ENCODE measurements around the gene CALML6. TPM values are rescaled to one million over a fixed set of nuclear protein-coding genes. Genes with fewer than 3 reads are reported as not detected.

CALML6 gene
- total RNA-seq, 1 donor from 2014 or later: not detected

DNA sequence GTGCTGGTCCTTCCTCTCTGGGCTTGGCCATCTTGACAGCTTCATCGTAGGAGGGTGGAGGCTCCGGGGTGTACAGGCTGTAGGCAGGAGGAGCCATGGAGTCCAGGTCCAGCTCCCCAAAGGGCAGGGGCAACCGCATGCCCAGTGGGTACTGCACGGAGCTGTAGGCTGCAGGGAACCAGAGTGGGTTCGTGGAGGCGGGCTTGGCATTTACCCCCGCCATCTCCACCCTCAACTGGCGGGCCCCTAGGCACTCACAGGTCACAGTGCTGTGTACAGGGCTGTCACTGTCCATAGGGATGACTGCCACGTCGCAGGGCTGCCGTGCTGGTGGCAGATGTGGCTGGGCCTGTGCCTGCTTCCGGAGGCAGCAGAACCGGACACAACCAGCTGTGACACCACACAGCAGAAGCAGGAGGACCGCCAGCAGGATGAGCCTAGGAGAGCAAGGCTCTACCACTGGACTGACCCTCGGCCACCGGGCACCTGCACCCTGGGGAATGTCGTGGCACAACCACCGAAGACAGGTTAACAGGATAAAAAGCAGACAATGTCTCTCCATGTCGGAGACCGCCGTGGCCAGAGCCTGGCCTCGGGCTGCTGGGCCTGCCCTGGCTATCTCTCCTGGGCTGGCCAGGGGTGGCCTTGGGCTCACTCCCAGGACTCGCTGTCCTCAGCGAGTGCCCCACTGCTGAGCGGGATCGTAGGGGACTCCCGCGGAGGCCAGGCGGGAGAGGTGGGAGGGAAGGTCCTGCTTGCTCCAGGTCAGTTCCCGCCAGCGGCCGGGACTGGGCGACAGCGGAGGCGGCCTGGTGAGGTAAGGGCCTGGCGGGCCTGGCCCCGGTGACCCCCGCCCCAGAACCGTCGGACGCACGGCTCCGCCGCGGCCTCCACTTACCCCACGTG is 3.2 kb downstream of the CALML6 start:
- peaks cover 8% of the 10 kb centered on the region for H3F3A ChIP-seq (ENCODE audit: low read depth)
- H3K4me1 ChIP-seq: peaks cover 11% of the 10 kb centered on the region
- peak overlapping the region; percentile 84 for H2AFZ ChIP-seq (replicated peaks)
- H3K4me3 ChIP-seq: peak overlapping the region; percentile 62
- TF ChIP-seq EZH2 (IDR thresholded peaks at IDR 0.05) (no peak), EZH2phosphoT487 (IDR thresholded peaks at IDR 0.05) (no peak)
- TF ChIP-seq, protein P1, sequence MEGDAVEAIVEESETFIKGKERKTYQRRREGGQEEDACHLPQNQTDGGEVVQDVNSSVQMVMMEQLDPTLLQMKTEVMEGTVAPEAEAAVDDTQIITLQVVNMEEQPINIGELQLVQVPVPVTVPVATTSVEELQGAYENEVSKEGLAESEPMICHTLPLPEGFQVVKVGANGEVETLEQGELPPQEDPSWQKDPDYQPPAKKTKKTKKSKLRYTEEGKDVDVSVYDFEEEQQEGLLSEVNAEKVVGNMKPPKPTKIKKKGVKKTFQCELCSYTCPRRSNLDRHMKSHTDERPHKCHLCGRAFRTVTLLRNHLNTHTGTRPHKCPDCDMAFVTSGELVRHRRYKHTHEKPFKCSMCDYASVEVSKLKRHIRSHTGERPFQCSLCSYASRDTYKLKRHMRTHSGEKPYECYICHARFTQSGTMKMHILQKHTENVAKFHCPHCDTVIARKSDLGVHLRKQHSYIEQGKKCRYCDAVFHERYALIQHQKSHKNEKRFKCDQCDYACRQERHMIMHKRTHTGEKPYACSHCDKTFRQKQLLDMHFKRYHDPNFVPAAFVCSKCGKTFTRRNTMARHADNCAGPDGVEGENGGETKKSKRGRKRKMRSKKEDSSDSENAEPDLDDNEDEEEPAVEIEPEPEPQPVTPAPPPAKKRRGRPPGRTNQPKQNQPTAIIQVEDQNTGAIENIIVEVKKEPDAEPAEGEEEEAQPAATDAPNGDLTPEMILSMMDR (IDR thresholded peaks at IDR 0.05): no peak
- peak overlapping the region; percentile 74 for H3K4me2 ChIP-seq
- no peak for DNase-seq (ENCODE audit: low spot score)
- no peaks in the 10 kb centered on the region for H3K36me3 ChIP-seq
- H3K27me3 ChIP-seq: peaks cover 20% of the 10 kb centered on the region
- peak overlapping the region; percentile 77 for H3K4me3 Mint-ChIP-seq
- H3K9ac ChIP-seq: no peak overlapping the region
- H3K79me2 ChIP-seq (ENCODE audit: low read depth): no peaks in the 10 kb centered on the region
- peaks cover 8% of the 10 kb centered on the region for H3K27me3 Mint-ChIP-seq (ENCODE audit: insufficient read depth, low read depth)
- peaks cover 13% of the 10 kb centered on the region for H3K4me1 Mint-ChIP-seq
- no peaks in the 10 kb centered on the region for H3K9me3 ChIP-seq (ENCODE audit: low read depth)
- H3K27ac ChIP-seq: no peak overlapping the region
- no peak overlapping the region for H3K27ac Mint-ChIP-seq
- no peaks in the 10 kb centered on the region for H4K20me1 ChIP-seq (ENCODE audit: low read depth)
- H3K36me3 Mint-ChIP-seq: no peaks in the 10 kb centered on the region
- H3K9me3 Mint-ChIP-seq: no peaks in the 10 kb centered on the region

DNA sequence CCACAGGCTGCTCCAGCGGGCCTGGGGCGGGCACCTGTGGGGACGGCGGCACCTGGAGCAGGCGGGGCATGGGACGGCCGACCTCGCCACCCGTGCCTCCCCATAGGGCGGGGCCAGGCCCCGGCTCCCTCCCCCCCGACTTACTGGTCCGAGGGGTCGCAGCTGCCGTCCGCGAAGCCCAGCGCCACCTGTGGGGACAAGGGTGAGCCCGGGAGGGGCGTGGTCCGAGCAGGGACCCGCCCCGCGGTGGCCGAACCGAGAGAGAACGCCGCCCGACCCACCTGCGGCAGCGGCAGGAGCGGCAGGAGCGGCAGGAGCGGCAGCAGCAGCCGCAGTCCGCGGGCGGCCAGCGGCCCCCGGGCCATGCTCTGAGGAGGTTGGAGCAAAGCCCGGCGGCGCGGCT is 3.8 kb downstream of the CALML6 start, which contains the start of gene TMEM52:
Gene TMEM52, minus strand, starts transcription at position 379 of the 403 bp plus-strand sequence. Its CDS starts 14 bp downstream, at position 365.
- Mint-ChIP-seq H3K27me3 (ENCODE audit: insufficient read depth, low read depth) (peaks cover 8% of the 10 kb centered on the region), H3K4me3 (peak within 1 kb of the TSS; percentile 77), H3K4me1 (peaks cover 10% of the 10 kb centered on the region), H3K36me3 (no peaks in the 10 kb centered on the region), H3K27ac (no peak within 1 kb of the TSS), H3K9me3 (no peaks in the 10 kb centered on the region)
- H3K9ac ChIP-seq: no peak within 1 kb of the TSS
- peaks cover 11% of the 10 kb centered on the region for H3K4me1 ChIP-seq
- TF ChIP-seq, protein P1 (IDR thresholded peaks at IDR 0.05): peak; percentile 28
- TF ChIP-seq EZH2 (IDR thresholded peaks at IDR 0.05) (peak; percentile 32), EZH2phosphoT487 (IDR thresholded peaks at IDR 0.05) (no peak)
- no peak for DNase-seq (ENCODE audit: low spot score)
- peaks cover 20% of the 10 kb centered on the region for H3K27me3 ChIP-seq
- peak within 1 kb of the TSS; percentile 84 for H2AFZ ChIP-seq (replicated peaks)
- no peaks in the 10 kb centered on the region for H4K20me1 ChIP-seq (ENCODE audit: low read depth)
- H3F3A ChIP-seq (ENCODE audit: low read depth): peaks cover 8% of the 10 kb centered on the region
- peak within 1 kb of the TSS; percentile 62 for H3K4me3 ChIP-seq
- no peak within 1 kb of the TSS for H3K27ac ChIP-seq
- H3K4me2 ChIP-seq: peak within 1 kb of the TSS; percentile 74
- H3K9me3 ChIP-seq (ENCODE audit: low read depth): no peaks in the 10 kb centered on the region
- H3K79me2 ChIP-seq (ENCODE audit: low read depth): no peaks in the 10 kb centered on the region
- H3K36me3 ChIP-seq: no peaks in the 10 kb centered on the region

DNA sequence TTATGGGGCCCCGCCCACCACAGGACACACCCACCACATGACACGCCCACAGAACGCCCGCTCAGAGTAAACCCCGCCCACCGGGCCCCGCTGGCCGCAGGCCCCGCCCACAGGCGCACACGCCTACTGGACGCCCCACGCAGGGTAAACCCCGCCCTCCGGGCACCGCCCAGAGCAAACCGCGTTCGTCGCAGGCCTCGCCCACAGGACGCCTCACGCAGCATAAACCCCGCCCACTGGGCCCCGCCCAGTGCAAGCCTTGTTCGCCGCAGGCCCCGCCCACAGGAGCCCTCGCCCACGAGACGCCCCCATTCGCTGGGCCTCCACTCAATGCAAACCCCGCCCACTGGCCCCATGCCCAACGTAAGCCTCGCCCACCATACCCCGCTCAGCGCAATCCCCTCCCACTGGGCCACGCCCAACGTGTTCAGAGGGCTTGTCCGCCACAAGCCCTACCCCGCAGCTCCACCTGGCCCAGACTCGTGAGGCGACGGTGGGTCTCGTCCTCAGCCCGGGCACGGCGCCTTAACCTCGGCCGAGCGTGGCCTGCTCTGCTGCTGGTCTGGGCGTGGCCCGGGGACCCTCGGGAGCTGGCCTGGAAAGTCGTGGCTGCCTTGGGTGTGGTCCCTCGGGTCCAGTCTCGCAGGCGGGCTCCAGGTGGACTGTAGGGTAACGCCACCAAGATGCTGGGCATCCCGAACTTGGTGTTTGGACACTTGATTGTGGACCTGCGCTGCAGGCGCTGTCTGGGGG is 4.4 kb downstream of the CALML6 start:
- Histone ChIP-seq H3K4me3 (peak overlapping the region; percentile 62), H3K27me3 (peaks cover 20% of the 10 kb centered on the region), H4K20me1 (ENCODE audit: low read depth) (no peaks in the 10 kb centered on the region), H3K79me2 (ENCODE audit: low read depth) (no peaks in the 10 kb centered on the region), H3K4me1 (peaks cover 11% of the 10 kb centered on the region), H2AFZ (replicated peaks) (peak overlapping the region; percentile 84), H3K27ac (no peak overlapping the region), H3K36me3 (no peaks in the 10 kb centered on the region), H3K9me3 (ENCODE audit: low read depth) (no peaks in the 10 kb centered on the region), H3F3A (ENCODE audit: low read depth) (peaks cover 8% of the 10 kb centered on the region), H3K4me2 (peak overlapping the region; percentile 74), H3K9ac (no peak overlapping the region)
- H3K4me3 Mint-ChIP-seq: peak overlapping the region; percentile 64
- H3K27me3 Mint-ChIP-seq (ENCODE audit: insufficient read depth, low read depth): peaks cover 8% of the 10 kb centered on the region
- H3K27ac Mint-ChIP-seq: no peak overlapping the region
- no peaks in the 10 kb centered on the region for H3K36me3 Mint-ChIP-seq
- H3K4me1 Mint-ChIP-seq: peaks cover 7% of the 10 kb centered on the region
- no peak for TF ChIP-seq EZH2phosphoT487 (IDR thresholded peaks at IDR 0.05)
- TF ChIP-seq, protein P1 (IDR thresholded peaks at IDR 0.05): no peak
- DNase-seq (ENCODE audit: low spot score): peak; percentile 100
- H3K9me3 Mint-ChIP-seq: no peaks in the 10 kb centered on the region

Data from neural progenitor cell (in vitro differentiated cells).